ENCODE results near the gene ALK.

The ALK gene

GRCh38 chr2:29643196-29643595 is 278.2 kb downstream of the ALK start:
- no peak for FAIRE-seq

GRCh38 chr2:29640360-29640759 is 281.0 kb downstream of the ALK start:
- no peak for FAIRE-seq

- FAIRE-seq: no peak
These were observed 282.7 kb downstream of the ALK start for GRCh38 chr2:29638641-29639040.

- FAIRE-seq: no peak
These were observed 286.5 kb downstream of the ALK start for GRCh38 chr2:29634916-29635315.

- no peak for FAIRE-seq
These were observed 289.4 kb downstream of the ALK start for GRCh38 chr2:29632018-29632417.

GRCh38 chr2:29629495-29629894 is 291.9 kb downstream of the ALK start:
- no peak for FAIRE-seq

- FAIRE-seq: no peak
These were observed 292.5 kb downstream of the ALK start for GRCh38 chr2:29628862-29629261.

- FAIRE-seq: no peak
These were observed 293.2 kb downstream of the ALK start for GRCh38 chr2:29628108-29628745.

GRCh38 chr2:29627279-29627711 is 294.1 kb downstream of the ALK start:
- no peak for FAIRE-seq

GRCh38 chr2:29620890-29621289 is 300.5 kb downstream of the ALK start:
- FAIRE-seq: no peak

- no peak for FAIRE-seq
These were observed 301.7 kb downstream of the ALK start for GRCh38 chr2:29619689-29620088.

- no peak for FAIRE-seq
These were observed 303.4 kb downstream of the ALK start for GRCh38 chr2:29618024-29618423.

- no peak for FAIRE-seq
These were observed 304.0 kb downstream of the ALK start for GRCh38 chr2:29617351-29617750.

GRCh38 chr2:29616569-29616968 is 304.8 kb downstream of the ALK start:
- FAIRE-seq: no peak

GRCh38 chr2:29615841-29616240 is 305.5 kb downstream of the ALK start:
- no peak for FAIRE-seq

- FAIRE-seq: no peak
These were observed 306.2 kb downstream of the ALK start for GRCh38 chr2:29615183-29615582.

GRCh38 chr2:29614295-29614830 is 307.0 kb downstream of the ALK start:
- no peak for FAIRE-seq

- no peak for FAIRE-seq
These were observed 307.6 kb downstream of the ALK start for GRCh38 chr2:29613792-29614266.

GRCh38 chr2:29613067-29613466 is 308.3 kb downstream of the ALK start:
- no peak for FAIRE-seq

GRCh38 chr2:29612568-29612967 is 308.8 kb downstream of the ALK start:
- no peak for FAIRE-seq

- no peak for FAIRE-seq
These were observed 309.5 kb downstream of the ALK start for GRCh38 chr2:29611850-29612249.

GRCh38 chr2:29611261-29611660 is 310.1 kb downstream of the ALK start:
- no peak for FAIRE-seq

- no peak for FAIRE-seq
These were observed 310.8 kb downstream of the ALK start for GRCh38 chr2:29610569-29610968.

- no peak for FAIRE-seq
These were observed 314.4 kb downstream of the ALK start for GRCh38 chr2:29607038-29607420.
